GM12873 (cell line): ENCODE results near the gene FMO5.

Experiments
- TF ChIP-seq, protein P1 (sequence below): IDR thresholded peaks from 2 replicates; pipeline ENCODE4 v1.5.1; 2012; ENCODE audit warnings: low read depth, mild to moderate bottlenecking, moderate library complexity, low read length, control low read depth; ENCODE audit not compliant: insufficient read depth; ENCODE audit errors: missing control alignments

The FMO5 gene

DNA sequence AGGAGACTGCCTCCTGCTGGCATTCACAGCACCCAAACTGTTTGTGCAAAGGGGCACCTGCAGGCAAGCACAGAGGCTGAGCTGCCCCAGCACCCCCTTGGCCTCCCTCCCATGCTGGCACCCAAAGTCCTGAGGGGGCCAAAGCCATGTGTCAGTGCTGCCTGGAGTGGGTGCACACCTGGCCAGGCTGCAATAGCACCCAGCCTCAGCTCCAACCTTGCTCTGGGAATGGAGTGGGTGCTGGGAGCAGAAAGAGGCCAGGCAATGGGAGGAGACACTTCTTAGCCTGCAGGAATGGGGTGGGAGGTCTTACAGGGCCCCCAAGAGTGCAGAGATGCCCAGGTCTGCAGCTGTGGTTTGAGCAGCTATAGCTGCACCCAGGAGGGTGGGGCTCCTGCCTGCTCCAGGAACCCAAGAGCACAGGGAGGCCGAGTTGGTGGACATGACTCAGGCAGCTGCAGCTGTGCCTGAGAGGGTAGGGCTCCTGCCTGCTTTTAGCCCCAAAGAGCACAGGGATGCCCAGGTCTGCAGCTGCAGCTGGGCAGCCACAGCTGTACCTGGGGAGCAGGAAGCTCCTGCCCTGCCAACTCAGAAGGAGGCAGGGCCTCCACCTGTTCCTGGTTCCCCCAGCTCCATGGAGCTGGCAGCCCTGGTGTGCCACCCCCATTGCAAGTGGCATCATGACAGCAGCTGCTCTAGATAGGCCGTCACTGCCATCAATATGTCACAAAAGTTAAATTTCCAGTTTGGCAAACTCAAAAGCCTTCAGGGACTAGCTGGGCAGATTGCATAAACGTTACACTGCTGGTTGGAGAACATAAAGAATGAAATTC, 12.0 kb upstream of the FMO5 start:
- TF ChIP-seq, protein P1, sequence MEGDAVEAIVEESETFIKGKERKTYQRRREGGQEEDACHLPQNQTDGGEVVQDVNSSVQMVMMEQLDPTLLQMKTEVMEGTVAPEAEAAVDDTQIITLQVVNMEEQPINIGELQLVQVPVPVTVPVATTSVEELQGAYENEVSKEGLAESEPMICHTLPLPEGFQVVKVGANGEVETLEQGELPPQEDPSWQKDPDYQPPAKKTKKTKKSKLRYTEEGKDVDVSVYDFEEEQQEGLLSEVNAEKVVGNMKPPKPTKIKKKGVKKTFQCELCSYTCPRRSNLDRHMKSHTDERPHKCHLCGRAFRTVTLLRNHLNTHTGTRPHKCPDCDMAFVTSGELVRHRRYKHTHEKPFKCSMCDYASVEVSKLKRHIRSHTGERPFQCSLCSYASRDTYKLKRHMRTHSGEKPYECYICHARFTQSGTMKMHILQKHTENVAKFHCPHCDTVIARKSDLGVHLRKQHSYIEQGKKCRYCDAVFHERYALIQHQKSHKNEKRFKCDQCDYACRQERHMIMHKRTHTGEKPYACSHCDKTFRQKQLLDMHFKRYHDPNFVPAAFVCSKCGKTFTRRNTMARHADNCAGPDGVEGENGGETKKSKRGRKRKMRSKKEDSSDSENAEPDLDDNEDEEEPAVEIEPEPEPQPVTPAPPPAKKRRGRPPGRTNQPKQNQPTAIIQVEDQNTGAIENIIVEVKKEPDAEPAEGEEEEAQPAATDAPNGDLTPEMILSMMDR, result no peak

DNA sequence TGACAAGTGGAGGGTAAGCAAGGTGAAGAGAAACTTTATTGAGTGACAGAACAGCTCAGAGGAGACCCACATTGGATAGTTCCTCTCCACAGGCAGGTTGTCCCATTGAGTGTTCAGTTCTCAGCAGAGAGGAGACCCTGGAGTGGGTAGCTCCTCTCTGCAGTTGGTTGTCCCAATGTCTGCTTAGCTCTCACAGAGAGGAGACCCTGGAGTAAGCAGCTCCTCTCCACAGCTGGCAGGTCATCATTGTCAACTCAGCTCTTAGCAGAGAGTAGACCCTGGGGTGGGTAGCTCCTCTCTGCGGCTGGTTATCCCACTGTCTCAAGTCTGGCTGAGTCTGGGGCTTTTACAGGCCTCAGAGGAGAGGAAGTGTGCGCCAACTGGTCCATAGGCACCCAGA, 11.3 kb upstream of the FMO5 start:
- TF ChIP-seq, protein P1, result no peak

- TF ChIP-seq, protein P1, result no peak
Observed at GRCh38 chr1:147235822-147236221, 10.7 kb upstream of the FMO5 start.

DNA sequence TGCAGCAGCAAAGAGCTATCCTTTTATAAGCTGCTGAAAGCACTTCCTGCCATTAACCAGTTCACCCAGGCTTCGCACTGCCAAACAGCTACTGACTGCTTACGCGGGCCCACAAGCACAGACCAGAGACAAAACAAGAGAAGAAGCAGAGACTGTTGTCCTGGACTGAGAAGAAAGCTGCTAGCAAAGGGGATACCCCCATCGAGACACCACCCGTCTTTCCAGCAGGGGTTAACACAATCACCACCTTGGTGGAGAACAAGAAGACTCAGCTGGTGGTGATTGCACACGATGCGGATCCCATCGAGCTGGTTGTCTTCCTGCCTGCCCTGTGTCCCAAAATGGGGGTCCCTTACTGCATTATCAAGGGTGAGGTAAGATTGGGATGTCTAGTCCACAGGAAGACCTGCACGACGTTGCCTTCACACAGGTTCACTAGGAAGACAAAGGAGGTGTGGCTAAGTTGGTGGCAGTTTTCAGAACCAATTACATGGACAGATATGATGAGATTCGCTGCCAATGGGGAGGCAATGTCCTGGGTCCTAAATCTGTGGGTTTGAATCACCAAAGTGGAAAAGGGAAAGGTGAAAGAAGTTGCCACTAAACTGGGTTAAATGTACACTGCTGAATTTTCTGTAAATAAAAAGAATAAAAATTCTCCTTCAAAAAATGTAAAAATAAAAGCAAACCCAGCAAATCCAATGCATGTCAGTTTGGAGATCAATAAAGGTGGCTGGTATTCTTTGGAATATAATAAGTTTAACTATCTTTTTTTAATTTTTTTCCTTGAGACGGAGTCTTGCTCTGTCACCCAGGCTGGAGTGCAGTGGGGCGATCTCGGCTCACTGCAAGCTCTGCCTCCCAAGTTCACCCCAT, 1.2 kb downstream of the FMO5 start:
- TF ChIP-seq, protein P1, result no peak

DNA sequence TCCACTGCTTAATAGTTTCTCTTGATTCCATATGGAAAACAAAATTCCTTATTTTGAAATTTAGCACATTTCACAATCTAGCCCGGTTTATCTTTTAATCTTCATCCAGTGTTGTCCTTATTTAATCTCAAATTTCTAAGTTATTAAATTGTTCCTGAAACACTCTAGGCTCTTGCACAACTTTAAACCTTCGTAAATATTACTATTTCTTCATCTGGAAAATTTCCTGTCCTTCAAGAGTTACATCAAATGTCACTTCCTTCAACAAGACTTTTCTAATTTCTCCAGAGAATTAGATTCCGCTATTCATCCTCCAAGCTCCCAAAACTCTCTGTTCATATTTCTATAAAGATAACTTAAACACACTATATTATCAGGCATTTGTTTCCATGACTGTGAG, 6.5 kb downstream of the FMO5 start:
- TF ChIP-seq, protein P1, result no peak

- TF ChIP-seq, protein P1, result no peak
Observed at GRCh38 chr1:147217141-147217540, 8.0 kb downstream of the FMO5 start.

DNA sequence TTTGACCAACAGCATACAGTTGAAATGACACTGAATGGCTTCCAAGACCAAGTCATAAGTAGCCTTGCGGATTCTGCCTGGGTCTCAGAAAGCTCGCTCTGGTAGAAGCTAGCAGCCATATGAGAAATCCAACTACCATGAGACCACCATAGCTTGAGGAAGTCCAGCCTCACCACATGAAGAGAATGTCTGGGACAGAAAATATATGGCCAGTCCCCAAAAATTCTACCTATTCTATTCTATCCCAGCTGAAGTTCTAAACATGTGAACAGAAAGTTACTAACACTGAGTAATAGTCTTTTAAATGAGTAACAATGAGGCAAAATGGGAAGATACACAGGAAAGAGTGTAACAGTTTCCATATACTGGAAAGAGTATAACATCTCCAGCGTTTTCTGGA, 9.0 kb downstream of the FMO5 start:
- TF ChIP-seq, protein P1, result no peak
